GM19023 (cell line): Measurements from ENCODE around the gene ATAD2B.
A peak's percentile ranks its signal among the peaks of the same experiment; 100 is the strongest.
"Not testable (repeated sequence)": the region's sequence is repeated elsewhere in the genome, so short reads cannot be mapped to it uniquely, and the experiment has no call there.

ENCODE experiments used
- ATAC-seq: cut with Tn5 transposase; IDR thresholded peaks from one replicate; pipeline ENCODE4 v1.9.1; 2021; ENCODE audit warnings: mild to moderate bottlenecking, moderate library complexity; ENCODE audit not compliant: unreplicated experiment

The ATAD2B gene

DNA sequence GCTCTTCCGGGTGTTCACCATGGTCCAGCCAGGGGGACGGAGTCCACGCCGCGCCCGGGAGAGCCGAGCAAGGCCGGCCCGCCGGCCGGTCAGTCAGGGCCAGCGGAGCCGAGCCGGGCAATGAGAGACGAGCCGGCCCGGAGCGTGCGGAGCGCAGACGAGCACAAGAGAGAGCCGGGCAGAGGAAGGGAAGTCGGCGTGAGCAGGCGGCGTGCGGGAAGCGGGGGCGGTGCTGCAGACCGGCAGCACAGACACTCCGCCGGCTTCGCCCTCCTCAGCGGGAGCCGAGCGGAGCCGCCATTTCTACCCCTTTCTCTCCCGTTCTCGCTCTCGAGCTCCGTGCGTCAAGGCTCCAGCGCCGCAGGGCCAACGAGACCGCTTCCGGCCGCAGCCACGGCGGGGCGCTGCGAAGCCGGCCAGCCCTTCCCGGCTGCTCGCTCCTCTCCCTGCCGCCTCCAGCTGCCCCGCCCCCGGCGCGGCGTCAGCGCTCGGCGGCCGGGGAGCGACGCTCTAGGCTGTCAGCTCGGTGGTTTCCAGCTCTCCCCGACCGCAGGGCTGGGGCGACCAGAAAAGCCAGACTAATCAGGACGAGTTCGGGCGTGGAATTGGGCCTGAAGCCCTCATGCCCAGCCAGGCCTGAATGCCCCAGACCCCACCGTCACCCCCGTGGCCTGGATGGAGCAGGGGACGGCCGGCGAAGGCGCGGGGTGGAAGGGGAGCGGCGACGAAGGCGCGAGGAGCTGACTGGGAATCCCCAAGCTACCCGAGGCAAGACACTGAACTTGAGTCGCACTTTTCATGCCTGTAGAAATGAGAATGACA is at the start of gene ATAD2B:
Gene ATAD2B, minus strand, starts transcription at position 374 of the 822 bp plus-strand sequence. Its CDS starts 353 bp downstream, at position 21.
- peak; percentile 78 for ATAC-seq

DNA sequence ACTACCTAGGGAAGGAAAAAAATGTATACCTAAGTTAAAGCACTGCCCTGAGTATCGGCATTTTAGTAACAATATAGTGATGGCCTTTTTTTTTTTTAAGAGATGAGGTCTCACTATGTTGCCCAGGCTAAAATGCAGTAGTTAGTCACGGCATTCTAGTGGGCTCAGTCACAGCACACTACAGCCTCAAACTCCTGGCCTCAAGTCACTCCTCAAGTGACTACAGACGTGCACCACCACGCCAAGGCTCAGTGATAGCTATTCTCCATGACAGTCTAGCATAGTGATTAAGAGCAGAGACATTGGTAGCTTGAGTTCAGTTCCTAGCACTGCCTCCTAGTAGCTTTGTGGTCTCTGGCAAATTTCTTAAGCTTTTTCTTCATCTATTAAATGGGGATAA is 40.9 kb upstream of the ATAD2B start:
- ATAC-seq = no peak

DNA sequence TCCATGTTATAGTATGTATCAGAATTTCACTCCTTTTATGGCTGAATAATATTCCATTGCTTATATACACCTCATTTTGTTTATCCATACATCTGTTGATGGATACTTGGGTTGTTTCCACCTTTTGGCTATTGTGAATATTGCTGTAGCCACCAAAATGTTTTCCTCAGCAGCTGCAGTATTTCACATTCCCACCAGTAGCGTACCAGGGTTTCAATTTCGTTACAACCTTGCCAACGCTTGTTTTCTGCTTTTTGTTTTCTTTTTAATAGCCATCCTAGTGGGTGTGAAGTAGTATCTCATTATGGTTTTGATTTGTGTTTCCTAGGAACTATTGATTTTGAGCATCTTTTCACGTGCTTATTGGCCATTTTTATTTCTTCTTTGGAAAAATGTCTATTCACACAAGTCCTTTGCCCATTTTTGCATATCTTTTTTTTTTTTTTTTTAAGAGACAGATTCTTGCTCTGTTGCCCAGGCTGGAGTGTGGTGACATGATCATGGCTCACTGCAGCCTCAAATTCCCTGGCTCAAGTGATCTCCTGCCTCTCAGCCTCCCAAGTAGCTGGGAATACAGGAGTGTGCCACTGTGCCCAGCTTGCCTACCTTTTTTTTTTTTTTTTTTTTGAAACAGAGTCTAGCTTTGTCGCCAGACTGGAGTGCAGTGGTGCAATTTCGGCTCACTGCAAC is 27.5 kb upstream of the ATAD2B start:
- ATAC-seq = no peak

DNA sequence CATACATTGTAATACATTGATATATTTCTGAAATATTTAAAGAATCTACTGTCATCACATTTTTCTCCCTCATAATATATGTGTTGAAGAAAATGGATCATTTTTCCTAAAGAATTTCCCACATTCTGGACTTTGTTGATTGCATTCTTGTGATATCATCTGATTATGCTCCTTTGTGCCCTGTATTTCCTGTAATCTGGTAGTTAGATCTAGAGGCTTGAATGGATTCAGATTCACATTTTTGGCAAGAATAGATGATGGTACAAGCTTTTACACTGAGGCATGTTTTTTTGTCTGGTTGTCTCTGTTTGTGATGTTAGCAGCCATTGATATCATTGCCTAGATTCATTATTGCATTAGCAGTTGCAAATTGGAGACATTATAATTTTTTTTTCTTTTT is 26.7 kb upstream of the ATAD2B start:
- ATAC-seq = no peak

DNA sequence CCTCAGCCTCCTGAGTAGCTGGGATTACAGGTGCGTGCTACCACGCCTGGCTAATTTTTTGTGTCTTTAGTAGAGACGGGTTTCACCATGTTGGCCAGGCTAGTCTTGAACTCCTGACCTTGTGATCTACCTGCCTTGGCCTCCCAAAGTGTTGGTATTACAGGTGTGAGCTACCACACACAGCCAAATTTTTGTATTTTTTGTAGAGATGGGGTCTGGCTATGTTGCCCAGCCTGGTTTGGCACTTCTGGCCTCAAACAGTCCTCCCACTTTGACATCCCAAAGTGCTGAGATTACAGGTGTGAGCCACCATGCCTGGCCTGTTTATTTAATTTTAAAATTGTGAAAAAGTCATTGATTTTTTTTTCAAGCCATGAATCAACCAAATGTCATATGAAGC is 25.6 kb upstream of the ATAD2B start:
- not testable (repeated sequence) for ATAC-seq

DNA sequence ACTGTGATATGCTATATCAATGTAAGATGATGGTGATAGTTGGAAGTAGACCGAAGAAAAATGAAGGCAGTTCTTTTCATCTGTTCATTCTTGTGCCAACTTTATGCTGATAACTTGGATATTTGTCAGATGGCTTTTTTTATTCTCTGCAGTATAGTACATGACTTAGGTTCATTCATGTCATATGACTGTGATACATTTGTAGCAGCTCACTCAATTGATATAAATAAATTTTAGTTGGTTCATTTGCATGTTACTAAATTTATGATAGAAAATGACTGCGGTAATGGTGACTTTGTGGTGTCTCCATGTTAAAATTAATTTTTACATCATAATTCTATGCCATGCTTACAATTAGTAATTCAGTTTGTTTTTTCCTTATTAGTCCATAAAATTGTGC is 20.4 kb upstream of the ATAD2B start:
- ATAC-seq = no peak

DNA sequence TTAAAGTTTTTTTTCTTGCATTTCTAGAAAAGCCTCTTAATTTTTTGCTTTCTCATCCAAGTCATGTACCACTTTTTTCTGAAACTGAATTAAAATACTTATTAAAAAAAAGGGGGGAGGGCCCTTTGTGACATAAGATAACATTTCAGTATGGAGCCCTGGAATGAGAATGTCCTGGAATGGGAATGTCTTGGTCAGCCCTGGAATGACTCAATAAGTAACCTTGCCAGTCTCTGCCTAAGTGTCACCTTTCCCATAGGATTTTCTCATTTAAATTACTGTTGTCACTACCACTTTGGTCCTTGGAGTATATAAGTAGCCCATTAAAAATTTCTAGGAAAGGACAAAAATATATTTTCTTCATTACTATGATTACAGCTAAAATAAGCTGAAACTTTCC is 18.1 kb upstream of the ATAD2B start:
- ATAC-seq = no peak

DNA sequence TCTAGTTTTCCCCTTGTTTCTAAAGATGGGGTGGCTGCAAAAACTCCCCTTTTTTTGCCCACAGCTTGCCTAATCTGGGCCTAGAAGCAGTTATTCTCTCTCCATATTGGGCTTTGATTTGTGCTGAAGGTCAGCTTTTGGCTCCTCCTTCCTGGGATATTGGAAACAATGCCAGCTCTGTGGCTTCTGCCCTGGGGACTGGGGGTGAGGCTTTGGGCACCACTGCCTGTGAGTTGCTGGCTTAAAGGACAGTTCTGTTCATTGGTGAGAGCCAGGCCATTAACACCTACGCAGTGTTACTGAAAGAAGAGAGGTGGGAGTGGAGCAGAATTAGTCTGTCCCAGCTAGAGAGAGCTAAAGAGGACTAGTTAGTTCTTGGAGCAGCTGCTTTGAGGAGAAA is 17.6 kb upstream of the ATAD2B start:
- ATAC-seq = no peak

DNA sequence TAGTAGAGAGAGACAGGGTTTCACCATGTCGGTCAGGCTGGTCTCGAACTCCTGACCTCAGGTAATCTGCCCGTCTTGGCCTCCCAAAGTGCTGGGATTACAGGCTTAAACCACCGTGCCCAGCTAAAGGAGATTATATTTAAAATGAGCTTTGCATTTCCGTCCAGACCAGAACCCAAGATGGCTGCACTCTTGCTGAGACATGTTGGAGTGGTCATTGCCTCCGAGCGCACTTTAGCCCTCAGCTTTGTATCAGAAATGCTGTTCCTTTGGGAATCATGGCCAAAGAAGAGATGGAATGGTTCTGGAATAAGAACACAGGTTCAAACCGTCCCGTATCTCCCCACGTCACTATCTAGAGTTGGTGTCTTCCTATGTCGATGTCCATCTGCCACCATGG is 16.7 kb upstream of the ATAD2B start:
- no peak for ATAC-seq

DNA sequence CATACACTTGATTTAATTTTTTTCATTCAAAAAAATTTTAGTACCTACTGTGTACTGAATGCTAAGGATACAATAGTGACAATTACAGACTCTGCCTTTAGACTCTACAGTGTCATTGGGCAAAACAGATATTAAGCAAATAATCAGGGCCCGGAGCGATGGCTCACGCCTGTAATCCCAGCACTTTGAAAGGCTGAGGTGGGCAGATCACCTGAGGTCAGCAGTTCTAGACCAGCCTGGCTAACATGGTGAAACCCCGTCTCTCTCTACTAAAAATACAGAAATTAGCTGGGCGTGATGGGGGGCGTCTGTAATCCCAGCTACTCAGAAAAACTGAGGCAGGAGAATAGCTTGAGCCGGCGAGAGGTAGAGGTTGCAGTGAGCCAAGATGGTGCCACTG is 14.7 kb upstream of the ATAD2B start:
- no peak for ATAC-seq

DNA sequence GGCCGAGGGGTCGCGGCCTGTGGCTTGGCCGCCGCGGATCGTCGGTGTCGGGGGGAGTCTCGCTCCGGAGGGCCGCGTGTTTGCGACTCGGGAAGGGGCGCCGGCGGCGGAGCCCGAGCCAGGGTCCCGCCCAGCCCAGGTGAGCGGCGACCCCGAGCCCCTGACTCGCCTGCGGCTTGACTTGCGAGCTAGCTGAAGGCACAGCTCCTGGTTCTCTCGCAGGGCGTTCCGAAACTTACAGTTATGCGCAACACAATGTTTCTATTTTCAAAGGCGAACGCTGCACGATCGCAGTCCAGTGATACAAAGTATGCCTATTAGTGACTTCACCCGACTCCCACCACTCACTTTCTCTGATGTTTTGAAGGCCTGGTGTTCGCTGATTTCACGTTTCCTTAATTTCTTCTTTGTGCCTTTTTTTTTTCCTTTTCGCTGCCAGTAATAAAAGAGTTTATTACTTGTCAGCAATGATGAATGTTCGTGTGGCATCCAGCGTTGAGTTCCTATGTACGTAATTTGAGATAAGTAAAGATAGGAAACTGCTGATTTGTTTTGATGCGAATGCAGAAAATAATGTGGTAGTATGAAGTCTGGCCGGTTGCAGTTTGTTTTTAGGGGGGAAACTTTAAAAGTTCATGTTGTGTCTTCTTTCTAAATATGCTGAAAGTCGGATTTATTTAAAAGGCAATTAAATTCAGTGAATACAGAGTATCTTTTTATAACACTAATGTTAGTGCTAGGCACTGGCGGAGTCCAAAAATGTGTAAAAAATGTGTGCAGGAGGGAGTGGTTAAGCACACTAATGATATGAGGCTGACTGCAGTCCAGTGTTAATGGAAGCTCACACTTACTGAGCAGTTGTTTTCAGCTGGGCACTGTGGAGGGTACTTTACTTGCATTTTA is 14.0 kb upstream of the ATAD2B start:
- ATAC-seq = peak; percentile 59

DNA sequence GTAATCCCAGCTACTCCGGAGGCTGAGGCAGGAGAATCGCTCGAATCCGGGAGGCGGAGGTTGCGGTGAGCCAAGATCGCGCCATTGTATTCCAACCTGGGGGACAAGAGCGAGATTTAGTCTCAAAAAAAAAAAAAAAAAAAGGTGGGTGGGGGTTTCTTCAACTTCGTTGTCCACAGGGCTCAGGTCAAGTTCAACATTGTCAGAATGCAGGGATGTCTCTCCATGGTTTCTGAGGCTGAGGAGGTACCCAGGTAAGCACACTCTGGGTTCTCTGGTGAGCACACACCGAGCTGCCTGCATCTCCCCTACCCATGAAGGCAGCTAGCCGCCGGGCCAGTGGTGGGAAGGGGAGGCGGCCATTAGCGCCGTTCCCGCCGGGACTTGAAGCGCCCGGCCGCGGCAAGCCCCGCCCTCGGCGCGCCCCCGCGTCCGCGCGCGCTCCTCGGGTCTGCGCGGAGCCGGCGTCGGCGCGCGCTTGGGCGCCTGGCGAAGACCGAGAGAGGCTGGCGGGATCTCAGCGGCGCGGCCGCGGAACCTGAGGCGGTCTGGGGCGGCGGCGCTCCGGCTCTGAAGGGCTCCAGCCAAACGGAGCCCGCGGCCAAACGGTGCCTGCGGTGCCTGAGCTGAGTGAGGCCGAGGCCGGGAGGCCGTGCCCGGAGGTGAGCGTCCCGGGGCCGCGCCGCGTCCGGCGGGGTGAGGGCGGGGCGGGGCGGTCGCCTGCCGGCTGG is 13.2 kb upstream of the ATAD2B start, which contains the start of gene UBXN2A:
Gene UBXN2A, plus strand, starts transcription at position 477 of the 731 bp plus-strand sequence. CDS start 17,852 bp downstream, outside the sequence.
- peak; percentile 76 for ATAC-seq

DNA sequence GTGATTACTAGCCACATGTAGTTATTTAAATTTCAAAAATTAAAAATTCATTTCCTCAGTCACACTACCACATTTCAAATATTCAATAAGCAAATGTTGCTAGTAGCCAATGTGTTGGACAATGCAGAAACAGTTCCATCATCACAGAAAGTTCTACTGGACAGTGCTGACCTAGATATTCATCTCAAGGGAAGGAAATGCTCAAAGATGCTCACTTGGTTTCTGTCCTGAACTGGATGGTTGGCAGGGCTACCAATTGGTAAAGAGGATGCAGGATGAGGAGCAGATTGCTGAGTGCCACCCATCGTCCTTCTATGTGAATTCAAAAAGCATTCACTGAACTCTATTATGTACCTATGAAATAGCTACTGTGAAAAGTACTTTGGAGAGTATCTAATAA is 7.3 kb upstream of the ATAD2B start:
- ATAC-seq = no peak

DNA sequence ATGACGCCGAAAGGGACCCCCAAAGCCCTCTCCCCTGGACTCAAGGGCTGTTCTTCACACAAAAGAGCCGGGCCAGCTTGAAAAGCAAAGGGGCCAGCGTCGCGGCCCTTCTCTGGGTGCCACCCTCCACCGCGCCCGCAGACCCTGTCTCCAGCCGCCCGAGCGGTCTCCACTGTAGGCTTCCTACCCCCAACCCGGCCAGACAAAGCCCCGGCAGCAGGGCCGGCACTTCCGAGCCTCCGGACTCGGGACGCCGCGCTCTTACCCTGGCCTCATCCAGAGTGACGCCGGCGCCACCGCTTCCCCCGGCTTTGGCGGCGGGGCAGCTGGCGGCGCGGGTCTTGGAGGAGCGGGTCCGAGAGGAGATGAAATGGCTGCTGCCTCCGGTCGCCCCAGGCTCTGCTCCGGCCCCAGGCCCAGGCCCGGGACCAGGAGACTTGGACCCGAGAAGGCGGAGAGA is 603 bp downstream of the ATAD2B start:
- ATAC-seq = peak; percentile 27

DNA sequence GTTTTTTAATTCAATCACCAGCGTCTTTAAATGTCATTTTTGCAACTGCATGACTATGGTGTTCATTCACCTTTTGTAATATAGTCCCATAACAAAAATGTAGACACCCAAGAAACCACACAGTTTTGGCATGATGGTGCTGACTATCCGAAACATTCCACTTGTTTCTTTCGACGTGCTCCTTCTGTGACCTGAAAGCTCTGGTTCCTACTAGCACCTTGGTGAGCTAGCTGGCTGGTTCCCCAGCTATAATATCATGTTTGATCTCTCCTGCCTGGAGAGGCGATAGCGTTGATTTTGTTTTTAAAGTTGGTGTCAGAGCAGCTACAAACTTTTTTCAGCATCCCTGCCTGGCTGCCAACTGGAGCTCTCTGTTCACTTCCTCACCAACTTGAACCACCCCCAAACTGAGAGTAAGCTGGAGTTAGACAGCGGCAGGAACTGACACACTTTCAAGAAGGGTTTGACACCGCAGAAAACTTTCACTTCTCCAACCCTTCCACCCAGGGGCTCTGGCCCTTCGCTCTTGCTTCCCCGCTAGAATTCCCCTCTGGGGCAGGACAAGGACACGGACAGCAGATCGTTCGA is 1.1 kb downstream of the ATAD2B start:
- peak; percentile 45 for ATAC-seq

DNA sequence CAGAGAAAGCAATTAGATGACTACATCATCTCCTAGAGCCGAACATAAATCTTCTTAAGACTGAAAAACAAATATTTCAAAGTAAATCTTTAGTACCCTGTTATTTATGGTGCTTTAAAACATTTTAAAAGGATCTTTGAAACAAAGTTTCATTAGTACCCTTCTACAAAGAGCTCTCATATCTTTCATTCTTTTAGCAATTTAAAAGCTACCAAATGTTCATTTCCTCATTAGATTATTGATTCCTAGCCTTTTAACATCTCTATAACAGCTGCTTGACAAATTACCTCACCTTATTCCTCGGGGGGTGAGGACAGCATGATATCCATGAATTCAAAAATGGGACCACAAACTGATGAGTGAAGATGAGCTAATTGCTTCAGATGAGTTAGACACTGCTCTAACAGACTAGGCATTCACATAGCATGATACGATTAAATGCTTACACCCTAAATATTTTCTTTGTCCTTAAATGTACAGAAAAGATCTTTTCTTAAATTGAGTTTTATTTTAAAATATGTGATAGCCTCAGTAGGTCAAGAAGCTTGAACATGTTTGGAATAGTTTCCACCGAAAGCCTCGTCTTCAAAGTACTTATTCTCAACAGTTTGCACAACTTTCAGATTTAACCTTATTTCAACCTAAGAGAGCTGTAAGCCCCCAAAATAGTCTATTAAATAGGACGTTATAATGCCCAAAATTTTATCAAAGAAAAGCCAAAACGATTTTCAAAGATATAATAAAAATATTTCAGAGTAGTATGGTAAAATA is 2.1 kb downstream of the ATAD2B start:
- ATAC-seq = no peak

DNA sequence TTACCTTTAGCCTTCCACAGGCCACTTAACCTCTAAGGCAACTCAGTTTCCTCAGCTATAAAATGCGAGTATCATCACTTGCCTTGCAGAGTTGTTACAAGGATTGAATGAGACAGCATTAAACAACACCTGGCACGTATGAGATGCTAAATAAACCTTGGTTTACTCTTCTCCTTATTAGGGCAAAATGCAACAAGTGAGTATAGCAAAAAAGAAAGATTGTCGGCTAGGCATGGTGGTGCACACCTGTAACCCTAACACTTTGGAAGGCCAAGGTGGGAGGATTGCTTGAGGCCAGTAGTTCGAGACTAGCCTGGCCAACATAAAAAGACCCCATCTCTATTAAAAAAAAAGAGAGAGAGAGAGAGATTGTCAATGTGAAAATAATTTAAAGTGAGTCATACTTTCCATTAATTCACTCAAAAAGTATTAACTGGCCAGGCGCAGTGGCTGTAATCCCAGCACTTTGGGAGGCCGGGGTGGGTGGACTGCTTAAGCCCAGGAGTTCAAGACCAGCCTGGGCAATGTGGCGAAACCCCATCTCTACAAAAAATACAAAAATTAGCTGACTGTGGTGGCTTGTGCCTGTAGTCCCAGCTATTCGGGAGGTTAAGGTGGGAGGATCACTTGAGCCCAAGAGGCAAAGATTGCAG is 8.0 kb downstream of the ATAD2B start:
- ATAC-seq = no peak

DNA sequence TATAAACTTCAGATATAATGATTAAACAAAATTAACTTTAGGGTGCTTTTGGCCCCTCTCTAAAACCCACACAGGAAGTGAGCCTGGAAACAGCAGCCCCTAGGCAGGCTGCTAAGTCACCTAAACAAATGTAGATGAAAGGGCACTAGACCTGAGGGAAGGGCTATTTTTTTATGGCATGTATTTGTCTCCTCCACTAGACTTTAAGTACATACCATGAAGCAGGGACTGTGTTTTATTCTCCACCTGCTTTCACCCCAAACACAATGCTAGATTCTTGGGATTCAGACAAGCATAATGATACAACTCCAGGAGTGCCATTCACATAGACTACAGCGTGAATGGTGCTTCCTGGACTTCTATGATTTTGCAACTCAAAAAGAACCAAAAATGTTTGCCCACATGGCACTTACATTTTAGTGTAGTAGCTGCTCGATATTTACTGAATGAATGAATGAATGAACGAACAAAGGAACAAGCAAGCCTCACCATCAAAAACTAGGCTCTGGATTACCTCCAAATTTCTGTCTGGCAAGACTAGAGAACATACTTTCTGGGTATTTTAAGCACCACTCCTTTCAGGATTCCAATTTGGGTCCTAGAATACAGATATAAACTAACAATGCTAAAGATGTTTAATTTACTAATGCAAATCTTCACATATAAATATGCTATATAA is 10.1 kb downstream of the ATAD2B start:
- ATAC-seq = no peak
